NCI-H460 (cell line): ENCODE results near the gene TSPAN2. TPM values are rescaled to one million over a fixed set of nuclear protein-coding genes. Genes with fewer than 3 reads are reported as not detected.

Experiments used
- DNase-seq: peaks from one replicate; pipeline ENCODE4 v3.0.0-alpha.2; 2016; ENCODE audit warnings: low read depth; ENCODE audit errors: extremely low read depth
- total RNA-seq: library from RNA; depleted of rRNA; stranded (reverse); fragments of >200 nt; shearing (Covaris generic); gene quantifications from 2 replicates; pipeline ENCODE4 v1.2.3, GENCODE V29; 2014

Gene TSPAN2
- total RNA-seq, 1 experiment from 2014 or later = 0.05 TPM

DNA sequence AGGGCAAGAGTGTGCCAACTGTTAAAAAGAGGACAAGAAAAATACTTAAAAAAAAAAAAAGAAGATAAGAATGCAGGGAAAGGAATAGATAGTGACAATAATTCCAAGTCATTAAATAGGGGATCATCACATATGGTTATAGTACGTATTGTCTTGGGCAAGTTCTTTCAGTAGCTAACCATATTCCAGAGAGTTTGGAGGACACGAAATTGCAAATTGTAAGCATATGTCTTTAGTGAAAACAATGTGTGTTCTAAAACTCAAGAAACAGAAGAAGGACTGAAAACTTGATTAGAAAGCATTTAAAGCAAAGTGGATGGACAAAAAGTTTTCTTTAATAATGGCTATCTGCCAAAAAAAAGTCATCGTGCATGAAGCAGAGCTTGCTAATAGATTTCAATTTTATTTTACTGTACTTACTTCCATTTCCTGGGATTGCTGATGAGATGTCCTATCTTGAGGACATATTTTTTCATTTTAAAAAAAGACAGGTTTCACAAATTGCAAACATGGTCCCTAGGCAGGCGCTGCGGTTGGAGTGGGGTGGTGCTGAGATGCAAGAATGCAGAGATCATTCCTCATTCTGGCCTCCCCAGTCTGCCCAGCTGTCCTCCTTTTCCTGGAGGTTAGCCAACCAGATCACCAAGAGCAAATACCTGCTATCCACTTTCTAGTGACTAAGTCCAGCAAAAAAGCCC lies 11.9 kb downstream of the TSPAN2 start:
- no peak for DNase-seq

DNA sequence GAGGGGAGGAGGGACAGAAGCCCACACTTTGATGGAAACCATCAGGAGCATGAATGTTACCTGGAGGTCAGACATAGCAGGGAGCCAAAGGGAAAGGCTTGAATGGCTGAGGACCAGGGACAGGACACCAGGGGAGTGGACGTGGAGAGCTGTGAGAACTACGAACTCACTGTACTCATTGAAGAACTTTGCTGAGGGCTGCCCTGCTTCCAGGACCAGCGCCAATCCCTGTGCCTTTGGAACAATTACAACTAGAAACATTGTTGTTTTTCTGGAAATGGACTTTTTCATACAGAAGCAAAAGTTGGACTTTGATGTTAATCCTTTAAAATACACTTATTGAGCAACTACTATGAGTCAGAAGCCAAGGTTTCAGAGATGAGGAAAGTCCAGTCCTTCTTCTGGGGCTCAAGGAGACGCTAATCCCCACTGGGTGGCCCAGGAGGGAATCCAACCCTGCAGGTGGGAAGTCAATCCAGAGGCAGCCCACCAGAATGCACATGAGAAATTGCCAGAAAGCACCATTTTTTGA lies 12.9 kb downstream of the TSPAN2 start:
- no peak for DNase-seq

DNA sequence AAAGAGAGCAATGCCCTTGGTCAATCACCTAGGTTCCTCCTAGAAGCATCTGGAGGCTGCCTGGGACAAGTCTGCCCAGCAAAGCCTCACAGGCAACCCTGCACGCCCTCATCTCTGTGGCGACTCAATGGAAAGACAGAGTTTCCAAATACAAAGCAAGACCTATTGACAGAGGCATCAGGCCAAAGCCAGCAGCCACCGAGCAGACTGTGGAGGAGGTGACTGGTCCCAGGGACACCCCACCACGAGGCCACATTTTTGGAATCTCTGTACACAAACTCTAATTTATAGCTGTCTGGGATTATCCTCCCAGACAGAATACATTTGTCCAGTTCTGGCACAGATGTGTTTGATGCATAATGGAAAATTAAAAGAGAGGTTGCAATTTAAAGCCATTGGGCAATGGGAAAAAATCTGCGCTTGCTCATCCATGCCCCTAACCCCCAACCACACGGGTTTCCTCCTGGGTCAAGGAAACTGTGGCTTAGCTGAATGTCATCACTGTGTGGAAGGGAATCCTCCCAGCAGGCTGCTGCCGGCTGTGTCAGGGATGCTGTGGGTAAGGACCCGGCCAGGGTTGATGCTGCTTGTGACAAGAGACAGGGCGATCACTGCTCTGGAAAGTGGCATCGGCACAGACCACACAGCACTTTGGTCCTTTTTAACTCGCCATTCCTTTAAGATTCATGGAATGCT lies 14.3 kb downstream of the TSPAN2 start:
- no peak for DNase-seq

DNA sequence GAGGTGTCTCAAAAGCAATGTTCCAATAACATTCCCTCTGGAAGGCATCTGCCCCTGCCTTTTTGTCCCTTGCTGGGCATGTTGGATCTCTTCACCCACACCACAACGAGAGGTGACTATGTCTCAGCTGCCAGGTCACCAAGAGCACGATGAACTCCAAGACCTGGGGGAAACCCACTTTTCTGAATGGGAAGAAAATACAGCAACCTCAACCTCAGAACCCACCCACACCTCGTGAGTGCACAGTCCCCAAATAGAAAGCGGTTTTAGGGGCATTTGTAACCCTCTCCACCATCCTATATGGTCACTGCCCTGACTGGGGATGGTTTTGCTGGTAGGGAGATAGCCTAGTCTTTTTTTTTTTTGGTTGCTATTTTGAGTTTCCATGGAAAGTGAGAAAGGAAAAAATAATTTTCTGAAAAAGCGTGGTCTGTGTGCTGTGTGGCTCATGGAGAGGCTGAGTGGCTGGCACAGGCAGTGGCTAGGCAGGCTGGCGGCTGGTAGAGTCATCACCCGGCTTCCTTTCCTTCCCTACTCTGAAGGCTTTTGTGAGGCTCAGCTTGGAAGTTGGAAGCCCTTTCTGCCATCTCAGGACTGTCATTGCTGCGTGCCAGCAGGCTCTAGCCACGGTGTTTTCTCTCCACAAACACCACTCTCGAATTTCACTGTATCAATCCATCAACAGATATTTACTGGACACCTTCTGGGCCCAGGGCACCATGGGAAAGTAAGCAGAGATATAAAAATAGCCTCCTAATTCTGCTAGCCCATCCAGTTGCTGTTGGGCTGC lies 15.8 kb downstream of the TSPAN2 start:
- no peak for DNase-seq

DNA sequence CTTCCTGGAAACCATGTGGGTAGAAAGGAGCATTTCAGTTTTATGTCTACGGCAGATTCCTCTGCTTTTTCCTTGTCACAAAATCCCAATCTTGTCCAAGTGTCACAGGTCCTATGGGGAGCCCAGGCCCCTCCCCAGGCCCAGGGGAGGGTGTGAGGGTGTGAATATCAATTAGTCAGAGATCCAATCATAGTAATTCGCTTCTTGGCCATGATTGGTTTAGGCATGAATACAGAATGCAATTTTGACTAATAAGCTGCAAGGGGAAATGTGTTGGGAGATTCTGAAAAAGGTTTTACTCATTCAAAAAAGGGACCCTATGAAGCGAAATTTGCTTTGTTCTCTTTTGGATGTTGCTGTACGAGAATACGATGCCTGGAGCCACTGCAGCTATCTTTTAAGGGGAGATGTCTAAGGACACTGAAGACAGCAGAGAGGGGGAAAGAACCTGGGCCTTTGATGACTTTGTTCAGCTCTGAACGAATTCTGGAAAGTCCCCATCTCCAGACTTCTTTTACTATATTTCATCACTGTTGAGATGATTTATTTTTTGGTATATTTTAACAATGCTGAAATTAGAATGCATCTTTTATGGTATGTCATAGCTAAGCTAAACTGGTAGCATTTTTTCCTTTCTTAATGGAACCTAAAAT lies 18.2 kb downstream of the TSPAN2 start:
- DNase-seq = no peak

DNA sequence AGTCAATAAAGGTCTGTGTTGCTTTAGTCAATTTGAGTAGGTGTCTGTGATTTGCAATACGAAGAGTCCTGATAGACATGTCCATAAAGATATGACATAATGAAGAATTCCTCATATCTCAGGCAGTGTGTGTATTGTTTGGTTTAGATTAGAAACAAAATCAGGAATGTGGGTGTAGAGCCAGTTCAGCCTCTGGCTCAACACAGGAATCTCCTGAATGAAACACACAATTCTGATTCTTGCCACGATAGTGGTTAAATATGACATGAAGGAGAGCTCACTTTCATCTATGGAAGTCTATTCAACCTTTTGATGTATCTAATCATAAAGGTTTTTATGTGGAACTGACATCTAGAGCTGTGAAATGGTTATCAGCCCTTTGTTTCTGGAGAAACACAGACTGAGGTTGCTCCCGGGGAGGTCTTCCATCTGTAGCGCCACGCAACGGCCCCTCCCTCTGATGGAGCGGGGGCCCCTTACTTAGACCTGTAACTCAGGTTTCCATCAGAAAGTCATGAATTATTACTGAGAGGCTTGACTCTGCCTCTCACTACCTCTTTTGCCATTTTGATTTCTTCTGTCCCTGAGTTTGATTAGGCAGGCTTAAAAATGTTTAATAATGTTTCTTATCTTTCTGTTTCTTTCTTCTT lies 19.5 kb downstream of the TSPAN2 start:
- DNase-seq = no peak

DNA sequence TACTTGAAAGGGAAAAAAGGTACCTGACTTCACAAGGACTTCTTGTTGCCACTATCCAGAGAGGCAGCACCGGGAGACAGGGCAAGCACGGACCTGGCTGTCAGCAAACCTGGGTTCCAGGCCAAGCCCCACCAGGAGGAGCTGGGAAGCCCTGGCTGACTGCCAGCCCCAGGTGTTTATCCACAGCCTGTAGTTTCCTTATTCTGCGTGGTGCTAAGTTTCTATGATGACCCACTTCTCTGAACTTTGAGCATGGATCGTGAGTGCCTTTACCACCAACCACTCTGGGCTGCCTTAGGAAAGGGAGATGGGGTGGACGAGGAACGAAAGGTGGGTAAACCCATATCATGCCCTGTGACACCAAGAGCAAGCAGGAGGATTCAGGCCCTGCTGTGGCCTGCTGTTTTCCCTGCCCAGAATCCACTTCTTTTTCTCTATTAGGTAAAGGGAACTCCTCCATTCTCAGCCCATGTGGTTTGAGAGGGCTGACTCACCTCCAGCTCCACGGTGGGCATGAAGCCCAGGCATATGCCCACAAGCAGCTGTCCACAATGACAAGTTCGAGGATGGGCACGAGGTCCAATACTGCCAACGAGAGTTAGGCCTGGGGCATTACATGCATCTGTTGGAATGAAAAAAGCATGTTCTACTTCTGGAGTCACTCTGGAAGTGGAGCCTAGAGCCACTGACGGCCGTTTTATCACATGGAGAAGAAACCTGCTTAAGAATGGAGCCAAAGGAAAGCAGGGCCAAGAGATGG lies 20.3 kb downstream of the TSPAN2 start:
- no peak for DNase-seq

DNA sequence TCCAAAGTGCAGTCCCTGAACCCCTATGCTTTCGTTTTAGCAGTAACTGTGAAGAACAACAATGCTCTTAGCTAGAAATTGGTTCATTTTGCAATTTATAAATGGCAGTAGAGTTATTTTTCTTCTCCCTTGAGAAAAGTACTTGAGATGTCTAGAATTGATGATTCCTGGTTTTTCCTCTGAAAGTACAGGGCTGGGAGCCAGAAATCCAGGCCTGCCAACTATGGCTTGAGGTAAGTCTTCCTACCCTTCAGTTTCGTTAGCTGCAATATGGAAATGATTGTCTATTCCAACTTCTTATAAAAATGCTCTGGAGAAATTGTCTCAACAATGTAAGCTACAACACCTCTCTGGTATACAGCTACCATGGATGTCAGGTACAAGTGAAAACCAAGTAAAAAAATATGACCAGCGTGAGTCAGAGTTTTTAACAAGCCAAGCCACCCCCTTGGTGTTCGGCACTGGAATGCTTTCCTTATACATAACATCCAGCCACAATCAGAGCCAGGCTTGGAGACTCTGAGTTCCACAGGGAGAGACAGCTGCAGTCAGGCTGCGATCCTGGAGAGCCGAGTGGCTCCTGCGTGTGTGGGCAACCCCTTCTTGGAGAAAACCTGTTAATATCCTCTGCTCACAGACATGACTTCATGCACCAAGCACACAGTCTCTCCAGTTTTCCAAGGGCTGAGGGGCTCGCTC lies 22.0 kb downstream of the TSPAN2 start:
- no peak for DNase-seq

DNA sequence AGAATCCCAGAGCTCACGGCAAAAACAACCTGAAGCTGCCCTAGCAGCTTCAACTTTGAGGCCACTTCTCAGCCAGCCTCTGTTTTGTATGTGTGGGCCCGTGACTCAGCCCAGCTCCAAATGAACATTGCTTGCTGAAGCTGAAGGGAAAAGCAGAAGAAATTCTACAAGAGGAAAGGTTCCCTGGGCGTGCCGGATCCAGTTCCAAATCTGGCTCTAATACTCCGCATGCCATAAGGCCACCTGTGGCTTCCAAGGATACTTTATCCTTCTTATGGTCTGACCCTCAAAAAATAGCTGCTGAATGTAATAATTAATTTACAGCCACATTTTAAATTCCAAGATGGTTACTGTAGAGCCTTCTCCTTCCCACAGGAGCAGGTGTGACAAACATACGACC lies 24.3 kb downstream of the TSPAN2 start:
- DNase-seq = no peak

DNA sequence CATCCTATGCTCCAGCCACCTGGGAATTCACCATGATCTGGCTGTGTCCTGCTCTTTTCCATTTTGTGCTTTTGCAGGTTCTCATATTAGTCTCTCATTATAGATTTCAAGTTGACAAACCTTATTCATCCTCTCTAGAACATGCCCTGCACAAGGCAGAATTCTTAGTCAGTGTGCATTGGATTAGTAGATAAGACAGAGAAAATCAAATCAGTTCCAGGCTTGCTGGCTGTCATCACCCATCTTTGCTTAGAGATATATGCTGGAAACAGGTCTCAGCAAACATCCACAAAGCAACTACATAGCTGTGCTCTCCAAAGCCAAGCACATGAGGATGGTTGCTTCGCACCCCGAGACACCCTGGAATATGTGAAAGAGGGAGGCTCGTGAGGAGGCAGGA lies 24.8 kb downstream of the TSPAN2 start:
- DNase-seq = no peak

DNA sequence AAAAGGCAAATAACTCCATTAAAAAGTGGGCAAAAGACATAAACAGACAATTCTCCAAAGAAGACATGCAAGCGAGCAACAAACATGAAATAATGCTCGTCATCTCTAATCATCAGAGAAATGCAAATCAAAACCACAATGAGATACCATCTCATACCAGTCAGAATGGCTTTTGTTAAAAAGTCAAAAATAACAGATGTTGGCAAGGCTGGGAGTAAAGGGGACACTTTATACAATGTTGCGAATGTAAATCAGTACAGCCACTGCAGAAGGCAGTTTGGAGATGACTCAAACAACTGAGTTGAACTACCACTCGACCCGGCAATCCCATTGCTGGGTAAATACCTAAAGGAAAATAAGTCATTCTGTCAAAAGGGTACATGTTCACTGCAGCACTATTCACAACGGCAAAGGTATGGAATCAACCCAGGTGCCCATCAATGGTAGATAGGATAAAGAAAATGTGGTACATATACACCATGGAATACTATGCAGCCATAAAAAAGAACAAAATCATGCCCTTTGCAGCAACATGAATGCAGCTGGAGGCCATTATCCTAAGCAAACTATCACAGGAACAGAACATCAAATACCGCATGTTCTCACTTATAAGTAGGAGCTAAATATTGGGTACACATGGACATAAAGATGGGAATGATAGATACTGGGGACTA lies 25.9 kb downstream of the TSPAN2 start:
- DNase-seq = no peak

DNA sequence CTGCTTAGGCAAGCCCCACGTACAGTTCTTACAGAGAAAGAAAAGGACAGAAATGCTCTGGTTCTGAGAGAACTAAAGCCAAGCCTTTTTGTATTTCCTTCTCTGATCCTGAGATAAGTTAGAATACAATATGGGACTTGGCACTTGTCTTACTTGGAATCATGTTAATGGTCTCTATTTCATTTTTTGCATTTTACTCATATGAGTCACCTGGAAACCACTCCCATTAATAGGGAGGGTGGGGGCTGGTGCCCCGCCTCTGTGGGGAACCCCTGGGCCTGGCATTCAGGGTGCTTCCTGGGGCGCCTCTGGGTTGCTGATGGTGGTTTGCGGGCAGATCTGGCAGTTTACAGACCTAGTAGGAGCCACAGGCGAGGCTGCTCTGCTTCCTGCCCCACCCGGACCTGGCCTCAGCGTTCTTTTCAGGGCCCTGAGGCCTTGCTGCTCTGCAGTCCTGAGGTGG lies 26.7 kb downstream of the TSPAN2 start:
- no peak for DNase-seq

DNA sequence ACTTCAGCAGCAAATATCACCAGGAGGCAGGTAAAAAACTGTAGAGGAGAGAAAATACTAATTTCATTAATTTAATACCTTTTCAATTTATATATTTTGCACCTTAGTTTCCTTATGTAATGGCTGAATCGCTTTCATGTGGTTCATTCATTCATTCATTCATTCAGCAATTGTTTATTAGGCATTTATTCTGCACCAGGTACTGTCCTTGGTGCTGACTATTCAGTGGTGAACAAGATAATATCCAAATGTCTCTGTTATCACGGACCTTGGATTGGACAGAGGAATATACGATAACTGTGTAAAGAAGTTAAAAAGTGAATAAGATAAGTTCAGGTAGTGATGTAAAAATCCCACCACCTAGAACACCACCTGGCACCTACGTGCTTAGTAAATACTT lies 28.8 kb downstream of the TSPAN2 start:
- no peak for DNase-seq

DNA sequence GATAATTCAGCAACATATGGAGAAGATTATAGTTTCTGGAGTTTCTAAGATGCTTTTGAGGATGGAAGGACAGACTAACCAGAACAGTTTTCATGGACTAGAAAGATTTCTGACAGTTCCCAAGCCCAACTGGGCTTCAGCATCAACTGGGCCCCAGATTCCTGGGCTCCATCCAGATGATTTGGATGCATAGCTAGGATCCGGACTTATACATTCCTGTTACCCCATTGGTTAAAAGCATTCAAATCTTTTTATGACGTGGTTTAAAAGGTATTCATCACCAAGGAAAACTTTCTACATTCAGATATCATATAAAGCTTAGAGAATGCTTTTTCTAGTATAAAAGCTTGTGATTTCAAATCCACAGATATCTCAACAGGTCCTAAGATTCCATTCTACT lies 30.0 kb downstream of the TSPAN2 start:
- no peak for DNase-seq

DNA sequence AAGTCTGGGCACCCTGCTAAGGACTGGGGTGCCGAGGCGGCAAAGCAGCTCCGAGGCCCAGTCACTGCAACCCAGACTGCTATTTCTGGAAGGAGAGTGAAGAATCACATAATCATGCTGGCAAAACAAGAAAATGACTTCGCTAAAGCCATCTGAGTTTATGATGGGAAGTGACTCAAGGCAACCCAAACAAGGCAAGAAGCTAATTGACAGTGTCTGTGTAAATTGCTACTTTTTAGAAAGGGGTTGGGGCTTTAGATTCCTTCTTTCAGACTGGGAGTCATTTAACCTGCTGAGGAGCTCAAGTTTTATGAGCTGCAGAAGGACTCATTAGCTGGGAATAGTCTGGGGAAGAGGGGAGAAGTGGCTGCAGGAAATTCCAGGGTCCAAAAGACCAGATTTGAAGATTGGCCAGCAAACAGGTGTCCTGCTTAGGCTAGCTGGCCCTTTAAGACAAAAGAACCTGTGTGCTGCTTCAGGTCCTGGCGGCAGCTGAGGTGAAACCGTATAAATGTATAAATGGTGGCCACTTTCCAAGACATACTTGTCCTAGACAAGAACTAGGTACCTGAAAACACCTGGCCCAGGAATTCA lies 31.5 kb downstream of the TSPAN2 start:
- DNase-seq = no peak

DNA sequence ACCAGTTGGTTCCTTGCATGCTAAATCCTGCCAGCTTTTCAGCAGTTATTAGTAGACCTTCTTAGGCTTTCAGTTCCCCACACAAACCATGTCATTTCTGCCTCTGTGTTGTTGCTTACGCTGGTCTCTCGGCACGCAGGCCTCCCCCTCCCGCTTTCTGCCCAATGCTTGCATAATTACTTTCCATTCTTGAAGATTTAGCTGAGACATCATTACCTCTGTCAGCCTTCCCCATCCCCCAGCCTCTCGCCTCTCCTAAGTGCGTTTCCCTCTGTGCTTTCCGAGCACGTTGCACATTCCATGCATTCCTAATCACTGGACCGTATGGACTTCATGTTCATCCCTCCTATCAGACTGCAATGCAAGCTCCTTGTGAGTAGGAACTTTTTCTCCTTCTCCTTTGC lies 32.9 kb downstream of the TSPAN2 start:
- no peak for DNase-seq

DNA sequence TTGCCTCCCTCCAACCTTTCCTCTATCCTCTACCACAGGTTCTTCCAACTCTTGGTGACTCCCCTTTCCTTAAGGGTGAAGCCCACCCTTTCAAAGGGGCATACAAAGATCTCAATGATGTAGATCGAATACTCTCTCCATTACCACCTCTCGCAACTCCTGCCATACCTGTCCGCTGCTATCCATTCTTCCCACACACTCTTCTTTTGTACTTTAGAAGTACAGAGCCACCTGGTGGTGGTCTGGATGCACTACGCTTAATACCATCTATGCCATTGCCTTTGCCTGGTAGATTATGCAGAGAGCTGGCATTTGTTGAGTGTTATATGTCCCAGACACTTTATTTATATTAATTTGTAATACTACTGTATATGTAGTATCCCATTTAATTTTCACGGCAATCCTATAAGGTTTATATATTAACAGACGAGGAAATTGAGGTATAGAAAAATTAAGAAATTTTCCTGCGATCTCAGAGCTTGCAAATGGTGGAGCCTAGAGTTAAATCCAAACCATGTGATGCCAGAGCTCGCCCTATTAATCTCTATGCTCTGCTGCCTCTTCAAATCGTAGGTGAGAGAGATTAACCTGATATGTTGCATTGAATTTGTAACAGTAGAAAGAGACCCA lies 36.7 kb downstream of the TSPAN2 start:
- peak; percentile 57 for DNase-seq

DNA sequence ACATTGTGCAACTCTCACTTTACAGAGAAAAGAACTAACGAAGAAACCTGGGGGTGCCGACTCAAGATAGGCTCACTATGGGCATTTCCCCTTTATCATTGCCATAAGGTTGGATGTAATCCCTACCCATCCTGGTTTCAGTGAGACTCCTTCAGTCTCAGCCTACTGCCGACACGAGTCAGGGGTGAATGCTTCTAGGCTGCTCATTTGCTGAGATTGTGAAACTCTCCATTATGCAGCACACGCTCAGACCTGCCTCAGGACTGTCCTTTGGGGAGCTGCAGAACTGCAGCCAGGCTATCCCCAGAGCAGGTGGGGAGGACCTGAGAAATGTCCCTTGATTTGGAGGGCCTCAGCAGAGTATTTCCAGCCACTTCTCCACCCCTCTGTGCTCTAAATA lies 37.5 kb downstream of the TSPAN2 start:
- DNase-seq = no peak
